NB4 (cell line): Measurements from ENCODE around the gene ZNF330.
A peak's percentile ranks its signal among the peaks of the same experiment; 100 is the strongest.

Experiments used
- DNase-seq: peaks from one replicate; pipeline ENCODE4 v3.0.0; 2010; ENCODE audit warnings: low read depth
- H3K4me3 ChIP-seq: one replicate; pipeline ENCODE4 v1.5.1; 2011; ENCODE audit warnings: mild to moderate bottlenecking, low read depth, low read length, moderate library complexity
- CTCF ChIP-seq: IDR thresholded peaks from one replicate; pipeline ENCODE4 v1.5.1; 2012; ENCODE audit warnings: low read depth, low read length
- MYC ChIP-seq: IDR thresholded peaks from 2 replicates; pipeline ENCODE4 v1.6.1; 2011; ENCODE audit warnings: low read depth, low read length
- POLR2A ChIP-seq: IDR thresholded peaks from 2 replicates; pipeline ENCODE4 v1.6.1; 2011; ENCODE audit warnings: mild to moderate bottlenecking; ENCODE audit not compliant: insufficient read length; ENCODE audit errors: extremely low read depth
- TF ChIP-seq, protein P1 (sequence below): IDR thresholded peaks from 2 replicates; pipeline ENCODE4 v1.6.1; 2011; ENCODE audit warnings: low read depth, low read length

The ZNF330 gene

GRCh38 chr4:141248486-141248885, 27.8 kb downstream of the ZNF330 start:
- no peak for DNase-seq

DNA sequence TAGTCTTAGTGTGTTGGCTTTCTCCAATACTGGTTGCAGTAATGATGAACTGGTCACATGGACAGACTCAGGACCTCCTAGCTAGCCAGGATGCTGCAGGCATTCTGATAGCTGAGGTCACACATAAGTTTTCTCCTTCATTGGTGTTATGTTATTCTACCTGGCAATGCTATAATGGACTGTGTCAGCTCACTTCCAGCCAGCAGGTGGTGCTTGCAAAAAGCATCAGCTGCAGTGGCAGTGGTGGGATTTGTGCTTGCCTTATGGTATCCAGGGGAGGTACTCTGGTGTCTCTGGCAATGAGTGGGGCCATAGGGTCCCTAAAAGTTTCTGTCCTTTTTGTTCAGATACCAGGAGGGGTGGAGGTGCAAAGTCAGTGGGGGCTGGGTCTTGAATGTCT, 33.6 kb downstream of the ZNF330 start:
- no peak for TF ChIP-seq MYC
- TF ChIP-seq, protein P1, sequence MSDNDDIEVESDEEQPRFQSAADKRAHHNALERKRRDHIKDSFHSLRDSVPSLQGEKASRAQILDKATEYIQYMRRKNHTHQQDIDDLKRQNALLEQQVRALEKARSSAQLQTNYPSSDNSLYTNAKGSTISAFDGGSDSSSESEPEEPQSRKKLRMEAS, result no peak
- peak; percentile 7 for TF ChIP-seq CTCF
- TF ChIP-seq POLR2A, result no peak
- DNase-seq, result no peak
- no peak overlapping the region for H3K4me3 ChIP-seq

More at GRCh38 chr4:141248486-141248885, 27.8 kb downstream of the ZNF330 start:
- H3K4me3 ChIP-seq, result no peak overlapping the region
- no peak for TF ChIP-seq CTCF

DNA sequence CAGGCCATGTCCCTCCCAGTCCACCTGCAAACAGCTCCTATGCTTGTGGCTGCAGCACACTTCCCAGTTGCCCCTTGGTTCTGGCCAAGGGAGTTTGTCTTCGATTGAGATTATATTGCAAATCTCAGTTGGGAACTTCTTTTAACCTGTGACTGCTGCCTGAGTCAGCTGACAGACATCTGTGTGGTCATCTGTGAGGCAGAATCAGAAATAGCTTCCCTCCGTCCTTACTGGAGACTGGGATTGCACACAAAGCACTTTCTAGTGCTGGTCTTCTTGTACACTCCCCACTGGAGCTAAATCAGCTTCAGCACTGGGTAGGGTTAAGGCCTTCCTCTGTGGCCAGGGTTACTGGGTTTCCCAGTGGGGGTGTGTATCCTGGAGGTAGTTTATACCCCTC, 34.3 kb downstream of the ZNF330 start:
- TF ChIP-seq, protein P1, result no peak
- TF ChIP-seq POLR2A (no peak), CTCF (no peak), MYC (no peak)
- no peak for DNase-seq
- no peak overlapping the region for H3K4me3 ChIP-seq

- H3K4me3 ChIP-seq, result no peak overlapping the region
- DNase-seq, result no peak
- TF ChIP-seq, protein P1, result no peak
- TF ChIP-seq POLR2A (no peak), CTCF (no peak), MYC (no peak)
Observed at GRCh38 chr4:141258558-141258957, 37.9 kb downstream of the ZNF330 start.

GRCh38 chr4:141275834-141276233, 55.1 kb downstream of the ZNF330 start:
- H3K4me3 ChIP-seq, result no peak overlapping the region
- no peak for DNase-seq
- TF ChIP-seq CTCF (no peak), POLR2A (no peak), MYC (no peak)
- TF ChIP-seq, protein P1, result no peak

GRCh38 chr4:141283152-141283551, 62.5 kb downstream of the ZNF330 start:
- DNase-seq, result no peak
- H3K4me3 ChIP-seq, result no peak overlapping the region
- no peak for TF ChIP-seq CTCF
- no peak for TF ChIP-seq POLR2A
- TF ChIP-seq, protein P1, result no peak
- TF ChIP-seq MYC, result no peak
